Measurements from ENCODE around the gene MSI2. TPM values are rescaled to one million over a fixed set of nuclear protein-coding genes. Genes with fewer than 3 reads are reported as not detected.

The MSI2 gene
- total RNA-seq: 18.6 and 31.9 TPM in 2 replicates

GRCh38 chr17:57255776-57256681 is at the start of gene MSI2:
Gene MSI2, plus strand, starts transcription at chr17:57256523. Its CDS starts 220 bp downstream, at chr17:57256743.

Other genes starting within 250 kb of the MSI2 start
- gene AKAP1, start 171.3 kb upstream of the MSI2 start, total RNA-seq: 24.4 and 24.5 TPM in 2 replicates

All from mesangial cell (primary cell).